ENCODE measurements around the gene ADGRE2. TPM values are rescaled to one million over a fixed set of nuclear protein-coding genes. Genes with fewer than 3 reads are reported as not detected.
"Not testable (repeated sequence)": the region's sequence is repeated elsewhere in the genome, so short reads cannot be mapped to it uniquely, and the experiment has no call there.

Gene ADGRE2
- total RNA-seq, 1 donor from 2014 or later = 0.31 TPM

DNA sequence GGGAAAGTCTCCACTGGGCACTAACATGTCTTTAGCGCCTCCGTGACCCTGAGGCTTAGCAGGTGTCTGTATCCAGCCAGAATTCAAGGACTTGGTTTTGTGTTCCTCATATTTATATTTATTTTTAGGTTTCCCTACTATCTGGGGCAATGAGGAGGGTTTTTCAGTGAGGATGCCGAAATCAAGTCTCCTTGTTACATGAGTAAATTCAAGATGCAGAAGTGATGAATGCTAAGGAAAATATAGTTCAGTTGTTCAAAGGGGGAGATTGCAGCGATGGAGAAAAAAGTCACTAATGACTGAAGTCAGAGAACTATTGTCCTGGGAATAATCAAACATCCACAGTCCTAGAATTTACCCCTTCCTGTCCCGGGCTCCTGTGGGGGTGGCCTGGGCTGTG is 791 bp upstream of the ADGRE2 start:
- no peak for DNase-seq

DNA sequence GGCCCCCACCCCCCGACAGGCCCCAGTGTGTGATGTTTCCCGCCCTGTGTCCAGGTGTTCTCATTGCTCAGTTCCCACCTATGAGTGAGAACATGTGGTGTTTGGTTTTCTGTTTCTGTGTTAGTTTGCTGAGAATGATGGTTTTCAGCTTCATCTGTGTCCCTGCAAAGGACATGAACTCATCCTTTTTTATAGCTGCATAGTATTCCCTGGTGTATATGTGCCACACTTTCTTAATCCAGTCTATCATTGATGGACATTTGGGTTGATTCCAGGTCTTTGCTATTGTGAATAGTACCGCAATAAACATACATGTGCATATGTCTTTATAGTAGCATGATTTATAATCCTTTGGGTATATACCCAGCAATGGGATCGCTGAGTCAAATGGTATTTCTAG is 715 bp downstream of the ADGRE2 start:
- DNase-seq = not testable (repeated sequence)

DNA sequence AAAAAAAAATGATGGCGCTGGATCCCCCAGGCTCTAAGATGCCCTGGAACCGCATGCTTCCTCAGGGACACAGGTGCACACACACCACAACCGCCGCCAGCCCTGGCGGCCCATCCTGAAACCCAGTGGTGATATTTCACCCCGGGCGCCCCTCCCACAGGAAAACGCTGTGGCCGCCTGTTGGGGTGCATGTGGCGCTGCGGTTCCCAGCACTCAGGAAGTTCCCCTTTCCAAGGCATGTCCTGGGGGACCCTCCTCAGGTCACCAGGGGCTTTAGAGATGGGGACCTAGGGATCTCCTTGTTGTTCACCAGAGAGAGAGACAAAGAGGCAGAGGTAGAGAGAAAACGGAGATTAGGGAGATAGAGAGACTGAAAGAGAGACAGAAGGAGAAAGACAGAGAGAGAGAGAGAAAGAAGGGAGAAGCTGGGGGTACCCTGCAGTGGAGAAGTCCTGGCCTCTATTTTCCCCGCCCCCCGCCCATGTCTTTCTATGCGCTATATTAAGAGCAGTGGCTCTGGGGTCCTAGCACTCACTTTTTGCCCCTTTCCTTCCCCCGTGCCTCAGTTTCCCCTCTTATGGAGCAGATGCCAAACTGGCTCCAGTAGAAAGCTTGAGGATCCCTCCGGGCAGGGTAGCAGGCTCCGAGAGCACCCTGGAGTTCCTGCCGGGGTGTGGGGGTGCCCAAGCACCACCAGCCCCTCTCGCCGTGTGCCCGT is 2.3 kb downstream of the ADGRE2 start:
- DNase-seq = no peak

DNA sequence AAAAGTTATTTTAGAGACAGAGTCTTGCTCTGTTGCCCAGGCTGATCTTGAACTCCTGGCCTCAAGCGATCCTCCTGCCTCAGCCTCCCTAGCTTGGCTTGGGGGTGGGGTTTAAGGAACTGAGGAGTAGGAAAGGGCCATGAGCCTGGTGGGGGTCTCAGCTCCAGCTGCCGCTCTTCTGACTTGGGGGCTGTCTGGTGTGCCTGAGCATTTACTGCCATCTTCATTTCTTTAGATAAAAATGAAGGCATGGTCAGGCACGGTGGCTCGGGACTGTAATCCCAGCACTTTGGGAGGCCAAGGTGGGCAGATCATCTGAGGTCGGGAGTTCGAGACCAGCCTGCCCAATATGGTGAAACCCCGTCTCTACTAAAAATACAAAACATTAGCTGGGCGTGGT is 3.0 kb downstream of the ADGRE2 start:
- not testable (repeated sequence) for DNase-seq

DNA sequence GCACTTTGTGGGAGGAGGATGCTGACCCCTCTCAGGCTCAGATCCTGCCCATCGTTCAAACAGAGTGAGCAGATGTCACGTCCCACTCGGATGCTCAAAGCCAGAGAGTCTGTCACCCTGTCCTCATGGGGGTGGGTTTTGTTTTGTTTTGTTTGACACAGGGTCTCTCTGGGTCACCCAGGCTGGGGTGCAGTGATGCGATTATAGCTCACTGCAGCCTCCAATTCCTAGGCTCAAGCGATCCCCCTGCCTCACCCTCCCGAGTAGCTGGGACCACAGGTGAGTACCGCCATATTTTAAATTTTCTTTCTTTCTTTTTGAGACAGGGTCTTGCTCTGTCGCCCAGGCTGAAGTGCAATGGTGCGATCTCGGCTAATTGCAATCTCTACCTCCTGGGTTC is 4.0 kb downstream of the ADGRE2 start:
- DNase-seq = no peak

DNA sequence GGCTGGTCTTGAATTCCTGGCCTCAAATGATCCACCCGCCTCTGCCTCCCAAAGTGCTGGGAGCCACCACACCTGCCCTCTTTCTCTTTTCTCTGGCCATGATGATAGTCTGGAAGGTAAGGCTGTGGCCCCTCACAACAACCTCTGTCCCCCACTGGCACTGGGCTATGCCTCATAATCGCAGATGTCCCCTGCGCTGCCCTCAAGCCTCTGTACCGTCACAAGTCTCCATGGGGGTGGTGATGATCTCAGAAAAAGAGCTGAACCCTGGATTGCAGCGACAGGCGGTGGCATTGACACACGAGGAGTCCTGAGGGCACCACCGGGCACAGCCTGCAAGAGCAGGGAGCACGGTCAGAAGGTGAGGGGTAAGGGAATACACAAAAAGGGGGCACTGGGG is 4.6 kb downstream of the ADGRE2 start:
- DNase-seq = not testable (repeated sequence)

DNA sequence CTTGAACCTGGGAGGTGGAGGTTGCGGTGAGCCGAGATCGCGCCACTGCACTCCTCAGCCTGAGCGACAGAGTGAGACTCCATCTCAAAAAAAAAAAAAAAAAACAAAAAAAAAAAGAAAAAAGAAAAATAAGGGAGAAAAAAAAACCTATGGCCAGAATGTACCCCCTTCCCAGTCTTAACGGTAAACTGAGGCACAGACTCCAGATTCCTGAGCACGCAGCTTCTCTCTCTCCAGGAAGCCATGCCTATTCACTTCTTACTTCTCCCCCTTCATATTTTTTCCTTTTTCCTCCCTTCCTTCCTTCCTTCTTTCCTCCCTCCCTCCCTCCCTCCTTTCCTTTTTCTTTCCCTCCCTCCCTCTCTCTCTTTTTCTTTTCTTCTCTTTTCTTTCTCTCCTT is 5.4 kb downstream of the ADGRE2 start:
- DNase-seq = no peak

DNA sequence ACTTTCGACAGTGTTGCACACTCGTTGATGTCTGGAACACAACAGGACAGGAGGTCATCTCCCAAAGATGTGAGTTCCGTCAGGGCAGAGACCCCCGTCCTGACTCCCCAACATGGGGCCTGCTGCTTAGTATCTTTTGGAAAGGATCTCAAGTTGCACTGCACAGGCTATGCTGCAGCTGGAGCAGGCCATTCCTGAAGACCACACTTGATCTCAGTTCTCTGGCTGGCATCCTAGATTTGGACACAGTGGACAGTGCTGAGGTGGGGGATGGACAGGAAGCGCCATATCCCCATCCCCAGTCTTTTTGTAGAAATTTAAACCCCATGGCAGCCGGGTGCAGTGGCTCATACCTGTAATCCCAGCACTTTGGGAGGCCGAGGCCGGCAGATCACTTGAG is 5.9 kb downstream of the ADGRE2 start:
- no peak for DNase-seq

DNA sequence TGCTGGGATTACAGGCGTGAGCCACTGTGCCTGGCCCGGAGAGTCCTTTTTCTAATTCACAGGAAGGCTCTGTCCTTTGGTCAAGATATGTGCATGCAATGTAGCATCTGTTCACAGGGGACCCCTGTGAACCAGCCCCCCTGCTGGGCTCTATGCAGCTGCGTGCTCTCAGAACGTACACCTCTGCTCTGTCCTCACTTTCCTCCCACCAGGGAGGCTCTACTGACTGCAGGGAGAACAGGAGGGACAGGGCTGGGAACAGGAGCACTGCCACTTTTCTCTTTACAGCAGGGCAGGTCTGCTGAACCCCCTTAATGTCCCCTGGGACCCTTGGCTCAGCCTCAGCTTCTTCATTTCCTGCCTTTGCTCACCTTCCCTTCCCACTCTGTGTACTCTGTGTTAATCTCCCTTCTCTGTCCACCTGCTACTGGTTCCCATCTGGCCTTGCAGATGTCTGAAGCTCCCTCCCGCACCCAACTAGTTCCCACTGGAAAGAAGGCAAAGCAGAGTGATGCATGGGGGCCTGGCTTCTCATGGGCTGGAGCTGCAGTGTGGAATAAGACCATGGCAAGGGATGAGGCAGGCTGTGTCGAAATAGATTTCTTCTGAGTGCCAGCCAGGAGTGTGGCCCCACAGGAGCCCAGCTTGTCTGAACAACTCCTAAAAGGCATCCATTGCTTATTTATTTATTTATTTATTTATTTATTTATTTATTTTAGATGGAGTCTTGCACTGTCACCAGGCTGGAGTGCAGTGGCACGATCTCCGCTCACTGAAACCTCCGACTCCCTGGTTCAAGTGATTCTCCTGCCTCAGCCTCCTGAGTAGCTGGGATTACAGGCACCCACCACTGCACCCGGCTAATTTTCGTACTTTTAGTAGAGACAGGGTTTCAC is 7.2 kb downstream of the ADGRE2 start:
- DNase-seq = peak; percentile 10

DNA sequence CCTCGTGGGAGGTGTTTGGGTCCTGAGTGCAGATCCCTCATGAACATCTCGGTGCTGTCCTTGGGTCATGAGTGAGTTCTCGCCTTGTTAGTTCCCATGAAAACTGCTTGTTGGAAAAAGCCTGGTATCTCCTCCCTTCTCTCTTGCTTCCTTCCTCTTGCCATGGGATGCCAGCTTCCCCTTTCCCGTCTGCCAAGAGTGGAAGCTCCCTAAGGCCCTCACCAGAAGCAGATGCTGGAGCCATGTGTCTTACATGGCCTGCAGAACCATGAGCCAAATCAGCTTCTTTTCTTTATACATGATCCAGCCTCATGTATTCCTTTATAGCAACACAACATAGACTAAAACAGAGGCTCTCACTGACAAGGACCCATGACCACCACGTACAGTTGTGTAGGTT is 8.2 kb downstream of the ADGRE2 start:
- no peak for DNase-seq

DNA sequence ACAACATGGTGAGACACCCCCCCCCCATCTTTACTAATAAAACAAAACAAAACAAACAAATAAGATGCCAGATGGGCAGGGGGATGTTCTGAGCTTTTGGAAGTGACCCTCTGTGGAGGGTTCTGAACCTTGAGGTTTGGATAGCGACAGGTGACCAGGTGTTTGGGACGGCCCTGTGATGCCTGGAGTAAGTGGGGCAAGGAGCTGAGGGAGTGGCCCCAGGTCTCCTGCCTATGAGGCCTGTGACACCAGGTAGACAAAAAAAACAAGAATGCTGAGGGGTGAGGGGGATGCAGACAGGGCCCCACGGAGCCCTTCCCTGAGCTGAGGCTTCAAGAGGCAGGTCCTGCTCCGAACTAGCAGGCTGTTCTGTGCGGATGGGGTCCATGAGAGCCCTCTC is 9.2 kb downstream of the ADGRE2 start:
- DNase-seq = no peak

DNA sequence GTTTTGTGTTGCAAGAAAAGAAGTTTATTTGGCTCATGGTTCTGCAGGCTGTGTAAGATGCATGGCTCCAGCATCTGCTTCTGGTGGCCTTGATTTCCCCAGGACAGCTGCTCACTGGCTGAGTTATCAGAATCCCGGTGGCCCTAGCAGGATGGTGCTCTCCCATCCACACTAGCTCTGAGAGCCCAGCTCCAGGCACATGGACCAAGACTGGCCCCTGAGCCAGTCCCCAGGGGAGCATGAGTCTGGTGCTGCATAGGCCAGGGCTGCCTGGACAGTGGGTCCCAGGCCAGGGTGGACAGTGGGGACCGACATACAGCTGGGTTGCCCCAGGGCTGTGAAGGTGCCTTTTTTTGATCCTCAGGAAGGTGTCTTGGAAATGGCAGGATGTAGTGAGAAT is 10.4 kb downstream of the ADGRE2 start:
- no peak for DNase-seq

DNA sequence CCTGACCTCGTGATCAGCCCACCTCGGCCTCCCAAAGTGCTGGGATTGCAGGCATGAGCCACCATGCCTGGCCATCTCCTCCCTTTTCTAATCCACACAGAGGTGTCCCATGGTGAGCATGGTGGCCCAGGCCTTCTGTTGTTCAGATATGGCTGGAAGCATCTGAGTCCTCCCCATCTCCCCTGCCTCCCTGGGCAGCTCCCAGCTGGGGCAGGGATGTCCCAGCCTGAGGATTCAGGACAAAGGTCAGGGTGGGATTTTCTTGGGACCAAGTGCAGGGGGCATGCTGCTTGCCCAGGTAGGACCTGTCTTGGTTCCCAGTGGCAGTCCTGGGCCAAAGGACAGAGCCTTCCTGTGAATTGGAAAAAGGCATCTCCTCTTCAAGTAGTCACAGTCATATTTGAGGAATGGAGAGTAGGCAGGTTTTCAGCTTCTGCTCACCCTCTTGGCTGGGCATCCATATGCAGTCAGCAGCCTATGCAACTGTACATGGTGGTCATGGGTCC is 10.8 kb downstream of the ADGRE2 start:
- DNase-seq = no peak

DNA sequence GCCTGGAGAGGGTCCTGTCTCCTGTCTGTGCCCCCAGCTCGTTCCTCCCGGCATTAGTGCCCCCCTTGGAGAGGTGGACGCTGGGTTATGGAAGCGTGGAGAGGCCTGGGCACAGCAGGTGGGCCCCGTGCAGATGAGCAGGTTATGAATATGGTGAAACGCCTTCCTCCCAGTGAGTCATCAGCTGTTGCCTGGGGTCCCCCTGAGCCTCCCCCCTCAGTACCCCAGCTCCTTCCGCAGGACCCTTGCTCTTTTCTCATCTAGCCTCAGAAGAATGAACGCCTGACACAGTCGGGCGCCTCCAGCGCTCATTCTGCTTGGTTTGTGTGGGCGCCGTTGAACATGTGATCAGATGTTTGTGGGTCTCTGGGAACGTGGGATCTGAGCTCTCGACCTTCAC is 12.5 kb downstream of the ADGRE2 start:
- DNase-seq = not testable (repeated sequence)

DNA sequence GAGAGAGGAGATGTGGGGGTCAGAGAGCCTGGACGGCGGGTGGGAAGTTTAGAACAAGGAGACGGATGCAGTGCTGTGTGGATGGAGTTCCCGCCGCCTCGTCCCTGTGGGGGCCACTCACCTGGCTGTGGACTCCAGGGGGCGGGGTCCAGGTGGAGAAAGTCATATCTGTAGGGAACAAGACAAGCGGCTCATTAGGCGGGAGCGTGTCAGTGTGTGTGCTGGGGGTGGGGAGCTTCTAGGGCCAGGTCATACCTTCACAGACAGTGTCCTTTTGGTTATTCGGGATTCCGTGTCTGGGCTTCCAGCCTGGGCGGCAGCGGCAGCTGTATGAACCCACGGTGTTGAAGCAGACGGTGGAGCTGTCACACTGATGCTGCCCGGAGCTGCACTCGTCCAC is 13.0 kb downstream of the ADGRE2 start:
- not testable (repeated sequence) for DNase-seq

DNA sequence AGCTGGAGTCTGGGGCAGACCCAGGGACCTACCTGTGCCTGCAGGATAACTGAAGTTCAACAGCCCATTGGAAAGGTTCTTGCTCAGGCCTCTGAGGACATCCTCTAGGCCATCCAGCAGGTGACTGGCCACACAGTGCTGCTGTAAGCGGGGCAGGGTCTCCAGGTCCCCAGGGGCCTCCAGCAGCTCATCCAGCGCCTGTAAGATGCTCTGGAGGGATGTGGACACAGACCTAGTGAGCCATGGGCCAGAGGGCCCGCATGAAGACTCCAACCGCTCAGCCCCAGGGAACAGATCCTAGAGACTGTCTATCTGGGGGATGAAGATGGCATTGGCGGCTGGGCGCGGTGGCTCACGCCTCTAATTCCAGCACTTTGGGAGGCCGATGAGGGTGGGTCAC is 14.0 kb downstream of the ADGRE2 start:
- DNase-seq = no peak

DNA sequence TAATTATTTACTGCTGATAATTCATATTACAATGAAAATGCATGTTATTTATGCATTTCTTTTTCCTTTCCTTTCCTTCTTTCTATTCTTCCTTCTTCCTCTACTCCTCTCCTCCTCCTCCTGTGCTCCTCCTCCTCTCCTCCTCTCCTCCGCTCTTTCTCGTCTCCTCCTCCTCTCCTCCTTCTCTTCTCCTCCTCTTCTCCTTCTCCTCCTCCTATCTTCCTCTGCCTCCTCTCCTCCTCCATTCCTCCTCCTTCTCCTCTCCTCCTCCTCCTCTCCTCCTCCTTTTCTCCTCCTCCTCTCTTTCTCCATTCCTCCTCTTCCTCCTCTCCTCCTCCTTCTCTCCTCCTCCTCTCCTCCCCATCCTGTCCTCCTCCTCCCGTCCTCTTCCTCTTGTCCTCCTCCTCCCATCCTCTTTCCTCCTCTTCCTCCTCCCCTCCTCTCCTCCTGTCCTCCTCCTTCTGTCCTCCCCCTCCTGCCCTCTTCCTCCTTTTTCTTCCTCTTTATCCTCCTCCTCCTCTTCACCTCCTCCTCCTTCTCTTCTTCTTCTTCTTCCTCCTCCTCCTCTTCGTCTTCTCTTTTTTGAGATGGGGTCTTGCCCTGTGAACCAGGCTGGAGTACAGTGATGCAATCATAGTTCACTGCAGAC is 14.7 kb downstream of the ADGRE2 start:
- no peak for DNase-seq

DNA sequence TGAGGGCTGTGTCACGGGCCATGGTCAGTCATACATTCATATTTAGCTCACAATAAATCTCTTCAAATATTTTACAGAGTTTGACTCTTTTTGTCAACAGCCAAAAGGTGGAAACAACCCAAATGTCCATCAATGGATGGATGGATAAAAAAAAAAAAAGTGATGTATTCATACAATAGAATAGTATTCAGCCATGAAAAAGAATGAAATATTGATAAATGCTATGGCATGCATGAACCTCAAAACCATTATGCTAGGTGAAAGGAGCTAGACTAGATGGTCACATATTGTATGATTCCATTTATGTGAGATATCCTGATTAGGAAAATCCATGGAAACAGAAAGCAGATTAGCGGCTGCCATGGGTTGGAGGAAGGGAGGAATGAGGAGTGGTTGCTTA is 16.2 kb downstream of the ADGRE2 start:
- DNase-seq = no peak

DNA sequence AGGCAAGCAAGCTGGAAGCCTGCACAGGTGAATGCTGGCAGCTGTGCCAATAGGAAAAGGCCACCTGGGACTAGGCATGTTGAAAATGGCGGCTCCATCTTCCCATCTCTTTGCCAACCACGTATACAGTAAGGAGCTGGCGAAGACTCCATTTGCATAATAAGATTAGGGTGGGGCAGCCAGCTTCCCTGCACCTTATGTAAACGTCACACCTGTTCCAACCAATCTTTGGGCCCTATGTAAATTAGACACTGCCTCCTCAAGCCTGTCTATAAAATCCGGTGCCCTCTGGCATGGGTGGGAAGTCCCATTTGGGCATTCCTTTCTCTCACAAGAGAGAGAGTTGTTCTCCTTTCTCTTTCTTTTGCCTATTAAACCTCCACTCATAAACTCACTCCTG is 16.8 kb downstream of the ADGRE2 start:
- DNase-seq = no peak

DNA sequence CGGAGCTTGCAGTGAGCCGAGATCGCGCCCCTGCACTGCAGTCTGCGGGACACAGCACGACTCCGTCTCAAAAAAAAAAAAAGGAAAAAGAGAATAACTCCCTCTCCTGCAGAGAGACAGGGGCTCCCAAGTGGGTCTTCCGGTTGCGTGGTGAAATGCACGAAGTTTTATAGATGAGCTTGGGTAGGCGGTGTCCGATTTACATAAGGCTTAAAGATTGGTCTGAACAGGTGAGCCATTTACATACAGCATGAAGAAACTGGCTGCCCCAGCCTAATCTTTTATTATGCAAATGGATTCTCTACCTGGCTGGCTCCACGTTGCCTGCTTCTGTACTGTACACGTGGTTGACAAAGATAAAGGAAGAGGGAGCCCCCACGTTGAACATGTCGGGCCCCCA is 19.5 kb downstream of the ADGRE2 start:
- DNase-seq = peak; percentile 5

DNA sequence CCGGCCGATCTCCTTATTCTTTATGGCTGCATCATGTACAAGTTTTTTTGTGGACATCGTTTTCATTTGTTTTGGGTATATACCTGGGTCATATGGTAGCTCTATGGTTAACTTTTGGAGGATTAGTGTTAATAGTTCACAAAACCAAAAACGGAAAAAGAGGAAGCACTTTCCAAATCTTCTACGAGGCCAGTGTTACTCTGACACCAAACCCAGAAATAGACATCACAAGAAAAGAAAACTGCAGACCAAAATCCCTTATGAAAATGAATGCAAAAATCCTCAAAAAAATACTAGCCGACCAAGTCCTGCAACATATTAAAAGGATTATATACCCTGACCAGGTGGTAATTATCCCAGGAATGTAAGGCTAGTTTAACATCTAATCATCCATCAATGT is 29.8 kb downstream of the ADGRE2 start:
- DNase-seq = no peak

DNA sequence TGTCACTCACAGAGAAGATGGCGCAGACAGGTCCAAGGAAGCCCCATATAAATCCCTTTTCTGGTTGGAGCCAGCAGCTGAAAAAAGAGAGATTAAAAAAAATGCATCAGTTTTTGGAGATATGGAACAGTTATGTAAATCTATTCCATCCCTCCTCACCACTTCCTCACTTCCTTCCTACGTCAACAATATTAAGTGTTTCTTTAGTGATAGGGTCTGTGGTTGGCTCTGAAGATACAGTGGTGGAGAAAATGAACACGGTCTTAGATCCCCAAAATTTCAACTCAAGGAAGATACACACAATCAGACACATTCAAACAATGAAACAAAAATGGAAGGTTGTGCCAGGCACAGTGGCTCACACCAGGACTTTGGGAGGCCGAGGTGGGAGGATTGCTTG is 31.5 kb downstream of the ADGRE2 start:
- DNase-seq = no peak

DNA sequence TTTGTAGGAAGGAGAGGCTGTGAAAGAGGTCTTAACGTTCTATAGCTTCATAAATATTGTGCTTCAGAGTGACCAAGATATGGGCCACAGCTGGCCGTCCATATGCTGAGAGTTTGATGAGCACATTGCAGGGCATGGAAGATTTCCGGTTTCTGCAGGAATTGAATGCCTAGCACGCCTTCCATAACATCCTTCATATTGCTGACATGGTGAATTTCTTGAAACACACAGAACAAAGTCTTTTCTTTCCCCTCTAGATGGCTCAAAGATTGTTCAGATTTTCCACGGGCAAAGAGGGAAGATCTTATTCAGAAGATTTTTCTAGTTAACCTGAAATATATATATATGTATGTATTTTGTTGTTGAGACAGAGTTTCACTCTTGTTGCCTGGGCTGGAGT is 42.4 kb downstream of the ADGRE2 start:
- DNase-seq = no peak

Data from tongue (tissue), 2 donors.